Measurements from ENCODE around the gene DNER.

DNER gene

GRCh38 chr2:229370509-229370908, 343.8 kb downstream of the DNER start:
- ChIA-PET CTCF (interaction anchor here (1.3 kb wide), 1 partner anchor 9 kb away, joined by 3 read pairs; no protein-coding TSS in a partner anchor), POLR2A (no interaction called here)
- Histone ChIP-seq H3K27ac (ENCODE audit: insufficient read depth in 1 of 2, low read depth in 1 of 2, low read length in 2 of 2, poor library complexity in 1 of 2, severe bottlenecking in 2 of 2) (no peak overlapping the region), H3K36me3 (ENCODE audit: control insufficient read depth in 4 of 4, insufficient read depth in 4 of 4, low read length in 3 of 4) (no peaks in the 10 kb centered on the region), H3K4me1 (ENCODE audit: control extremely low read depth in 1 of 4, control insufficient read depth in 4 of 4, insufficient read depth in 4 of 4, low read length in 3 of 4) (no peaks in the 10 kb centered on the region), H3K9me3 (ENCODE audit: control extremely low read depth in 1 of 5, control insufficient read depth in 4 of 5, insufficient read depth in 2 of 5, low read depth in 1 of 5, low read length in 4 of 5) (peaks cover 0 to 3% (median 1%) of the 10 kb centered on the region in 5 experiments), H3K27me3 (replicated peaks in 2 of 5; ENCODE audit: control insufficient read depth in 4 of 5, insufficient read depth in 5 of 5, low read length in 4 of 5) (no peaks in the 10 kb centered on the region), H3K4me3 (ENCODE audit: control insufficient read depth in 1 of 7, extremely low read depth in 1 of 7, insufficient read depth in 4 of 7, low read depth in 2 of 7, low read length in 6 of 7) (no peak overlapping the region)
- 95% methylated on average over 3 of the region's 3 CpGs for WGBS (ENCODE audit: insufficient coverage)
- DNase-seq: no peak

DNA sequence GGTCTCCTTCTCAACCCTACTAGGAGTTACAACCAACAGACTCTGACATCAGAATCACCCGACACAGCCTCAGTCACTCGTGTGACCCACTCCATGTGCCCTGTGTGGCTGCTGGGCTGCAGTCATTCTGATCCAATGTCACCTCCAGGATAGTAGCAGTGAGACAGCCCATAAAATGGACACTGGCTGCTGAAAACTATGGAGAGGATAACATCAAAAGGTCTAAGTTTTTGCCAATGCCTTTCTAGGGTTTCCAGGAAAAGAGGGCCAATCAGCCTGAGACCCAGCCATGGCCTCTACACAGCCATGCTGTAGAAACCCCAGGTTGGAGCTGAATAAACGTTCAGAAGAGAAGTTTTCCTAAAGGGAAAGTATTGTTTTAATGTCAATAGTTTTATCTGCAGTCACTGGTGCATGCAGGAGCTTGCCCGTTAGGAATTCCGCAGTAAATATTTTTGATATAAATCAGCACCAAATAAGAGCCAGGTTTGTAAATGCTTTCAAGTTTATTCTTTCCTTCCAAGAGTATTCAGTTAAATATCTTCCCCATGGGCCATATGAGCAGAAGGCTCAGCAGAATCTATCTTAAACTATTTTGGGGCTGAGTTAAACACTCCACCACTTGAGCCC, 351.1 kb downstream of the DNER start:
- CTCF ChIA-PET: no interaction called here
- H3K27ac ChIP-seq (ENCODE audit: insufficient read depth in 1 of 2, low read depth in 1 of 2, low read length in 2 of 2, poor library complexity in 1 of 2, severe bottlenecking in 2 of 2): no peak overlapping the region
- H3K27me3 ChIP-seq (replicated peaks in 2 of 5; ENCODE audit: control insufficient read depth in 4 of 5, insufficient read depth in 5 of 5, low read length in 4 of 5): no peaks in the 10 kb centered on the region
- DNase-seq: no peak
- POLR2A ChIA-PET: no interaction called here
- WGBS (ENCODE audit: insufficient coverage): 92% methylated on average over 4 of the region's 5 CpGs
- no peaks in the 10 kb centered on the region for H3K36me3 ChIP-seq (ENCODE audit: control insufficient read depth in 4 of 4, insufficient read depth in 4 of 4, low read length in 3 of 4)
- H3K4me1 ChIP-seq (ENCODE audit: control extremely low read depth in 1 of 4, control insufficient read depth in 4 of 4, insufficient read depth in 4 of 4, low read length in 3 of 4): no peaks in the 10 kb centered on the region
- H3K4me3 ChIP-seq (ENCODE audit: control insufficient read depth in 1 of 7, extremely low read depth in 1 of 7, insufficient read depth in 4 of 7, low read depth in 2 of 7, low read length in 6 of 7): no peak overlapping the region
- peaks cover 0 to 3% (median 0%) of the 10 kb centered on the region in 5 experiments for H3K9me3 ChIP-seq (ENCODE audit: control extremely low read depth in 1 of 5, control insufficient read depth in 4 of 5, insufficient read depth in 2 of 5, low read depth in 1 of 5, low read length in 4 of 5)

- Histone ChIP-seq H3K27me3 (replicated peaks in 2 of 5; ENCODE audit: control insufficient read depth in 4 of 5, insufficient read depth in 5 of 5, low read length in 4 of 5) (no peaks in the 10 kb centered on the region), H3K4me3 (ENCODE audit: control insufficient read depth in 1 of 7, extremely low read depth in 1 of 7, insufficient read depth in 4 of 7, low read depth in 2 of 7, low read length in 6 of 7) (no peak overlapping the region), H3K4me1 (ENCODE audit: control extremely low read depth in 1 of 4, control insufficient read depth in 4 of 4, insufficient read depth in 4 of 4, low read length in 3 of 4) (no peaks in the 10 kb centered on the region), H3K27ac (ENCODE audit: insufficient read depth in 1 of 2, low read depth in 1 of 2, low read length in 2 of 2, poor library complexity in 1 of 2, severe bottlenecking in 2 of 2) (no peak overlapping the region), H3K9me3 (ENCODE audit: control extremely low read depth in 1 of 5, control insufficient read depth in 4 of 5, insufficient read depth in 2 of 5, low read depth in 1 of 5, low read length in 4 of 5) (peaks cover 0 to 7% (median 0%) of the 10 kb centered on the region in 5 experiments), H3K36me3 (ENCODE audit: control insufficient read depth in 4 of 4, insufficient read depth in 4 of 4, low read length in 3 of 4) (no peaks in the 10 kb centered on the region)
- POLR2A ChIA-PET: no interaction called here
- DNase-seq: no peak
- CTCF ChIA-PET: interaction anchor here (0.6 to 1.4 kb wide), 2 partner anchors 236 to 263 kb away, joined by 3 to 4 read pairs; no protein-coding TSS in a partner anchor
These were observed 363.5 kb downstream of the DNER start for GRCh38 chr2:229350883-229351282.

GRCh38 chr2:229350117-229350805, 364.1 kb downstream of the DNER start:
- no peak overlapping the region for H3K27ac ChIP-seq (ENCODE audit: insufficient read depth in 1 of 2, low read depth in 1 of 2, low read length in 2 of 2, poor library complexity in 1 of 2, severe bottlenecking in 2 of 2)
- POLR2A ChIA-PET: no interaction called here
- peaks cover 0 to 7% (median 0%) of the 10 kb centered on the region in 5 experiments for H3K9me3 ChIP-seq (ENCODE audit: control extremely low read depth in 1 of 5, control insufficient read depth in 4 of 5, insufficient read depth in 2 of 5, low read depth in 1 of 5, low read length in 4 of 5)
- H3K27me3 ChIP-seq (replicated peaks in 2 of 5; ENCODE audit: control insufficient read depth in 4 of 5, insufficient read depth in 5 of 5, low read length in 4 of 5): no peaks in the 10 kb centered on the region
- H3K36me3 ChIP-seq (ENCODE audit: control insufficient read depth in 4 of 4, insufficient read depth in 4 of 4, low read length in 3 of 4): no peaks in the 10 kb centered on the region
- H3K4me1 ChIP-seq (ENCODE audit: control extremely low read depth in 1 of 4, control insufficient read depth in 4 of 4, insufficient read depth in 4 of 4, low read length in 3 of 4): no peaks in the 10 kb centered on the region
- no peak overlapping the region for H3K4me3 ChIP-seq (ENCODE audit: control insufficient read depth in 1 of 7, extremely low read depth in 1 of 7, insufficient read depth in 4 of 7, low read depth in 2 of 7, low read length in 6 of 7)
- CTCF ChIA-PET: interaction anchor here (0.6 to 1.4 kb wide), 2 partner anchors 237 to 263 kb away, joined by 3 to 4 read pairs; no protein-coding TSS in a partner anchor
- no peak for DNase-seq
- 85% methylated on average over 4 of the region's 9 CpGs for WGBS (ENCODE audit: insufficient coverage)

GRCh38 chr2:229348128-229348527, 366.2 kb downstream of the DNER start:
- ChIA-PET CTCF (no interaction called here), POLR2A (no interaction called here)
- no peaks in the 10 kb centered on the region for H3K4me1 ChIP-seq (ENCODE audit: control extremely low read depth in 1 of 4, control insufficient read depth in 4 of 4, insufficient read depth in 4 of 4, low read length in 3 of 4)
- no peak overlapping the region for H3K27ac ChIP-seq (ENCODE audit: insufficient read depth in 1 of 2, low read depth in 1 of 2, low read length in 2 of 2, poor library complexity in 1 of 2, severe bottlenecking in 2 of 2)
- DNase-seq: no peak
- peaks cover 0 to 2% (median 0%) of the 10 kb centered on the region in 5 experiments for H3K27me3 ChIP-seq (replicated peaks in 2 of 5; ENCODE audit: control insufficient read depth in 4 of 5, insufficient read depth in 5 of 5, low read length in 4 of 5)
- peaks cover 0 to 7% (median 0%) of the 10 kb centered on the region in 5 experiments for H3K9me3 ChIP-seq (ENCODE audit: control extremely low read depth in 1 of 5, control insufficient read depth in 4 of 5, insufficient read depth in 2 of 5, low read depth in 1 of 5, low read length in 4 of 5)
- H3K36me3 ChIP-seq (ENCODE audit: control insufficient read depth in 4 of 4, insufficient read depth in 4 of 4, low read length in 3 of 4): no peaks in the 10 kb centered on the region
- H3K4me3 ChIP-seq (ENCODE audit: control insufficient read depth in 1 of 7, extremely low read depth in 1 of 7, insufficient read depth in 4 of 7, low read depth in 2 of 7, low read length in 6 of 7): no peak overlapping the region
- 92% methylated on average over 3 of the region's 3 CpGs for WGBS (ENCODE audit: insufficient coverage)

DNA sequence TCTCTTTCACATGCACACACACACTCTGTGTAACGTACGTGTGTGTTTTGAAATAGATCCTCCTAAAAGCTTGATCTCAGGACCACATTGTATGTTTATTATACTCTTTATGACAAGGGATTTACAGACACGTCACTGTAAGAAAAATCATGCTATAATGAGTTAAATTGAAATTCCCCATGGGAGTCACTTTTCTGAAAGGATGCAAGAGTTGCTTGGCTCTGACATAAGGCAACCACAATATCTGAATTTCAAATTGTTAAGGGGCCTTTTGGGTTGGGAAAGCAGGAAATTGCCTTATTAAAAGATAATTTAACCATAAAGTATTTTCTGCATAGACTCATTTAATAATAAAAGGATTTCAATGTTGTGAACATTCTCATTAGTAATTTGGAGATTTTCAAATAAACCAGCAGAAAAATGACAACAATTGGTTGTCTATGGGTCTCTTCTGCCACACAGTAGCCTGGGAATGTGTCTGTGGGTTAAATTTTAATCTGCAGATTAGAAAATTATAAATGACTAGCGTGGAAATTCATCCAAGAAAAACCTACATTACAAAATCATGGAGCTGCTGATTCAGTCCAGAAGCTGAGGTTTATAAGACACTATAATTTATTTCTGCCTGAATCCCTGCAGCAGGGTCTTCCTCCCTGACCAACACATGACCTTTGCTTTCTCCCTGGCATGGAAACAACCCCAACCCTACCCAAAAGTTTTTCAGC, 367.4 kb downstream of the DNER start:
- Histone ChIP-seq H3K9me3 (ENCODE audit: control extremely low read depth in 1 of 5, control insufficient read depth in 4 of 5, insufficient read depth in 2 of 5, low read depth in 1 of 5, low read length in 4 of 5) (peaks cover 0 to 7% (median 0%) of the 10 kb centered on the region in 5 experiments), H3K27me3 (replicated peaks in 2 of 5; ENCODE audit: control insufficient read depth in 4 of 5, insufficient read depth in 5 of 5, low read length in 4 of 5) (peaks cover 0 to 2% (median 0%) of the 10 kb centered on the region in 5 experiments), H3K4me3 (ENCODE audit: control insufficient read depth in 1 of 7, extremely low read depth in 1 of 7, insufficient read depth in 4 of 7, low read depth in 2 of 7, low read length in 6 of 7) (no peak overlapping the region), H3K4me1 (ENCODE audit: control extremely low read depth in 1 of 4, control insufficient read depth in 4 of 4, insufficient read depth in 4 of 4, low read length in 3 of 4) (no peaks in the 10 kb centered on the region), H3K36me3 (ENCODE audit: control insufficient read depth in 4 of 4, insufficient read depth in 4 of 4, low read length in 3 of 4) (no peaks in the 10 kb centered on the region), H3K27ac (ENCODE audit: insufficient read depth in 1 of 2, low read depth in 1 of 2, low read length in 2 of 2, poor library complexity in 1 of 2, severe bottlenecking in 2 of 2) (no peak overlapping the region)
- POLR2A ChIA-PET: no interaction called here
- DNase-seq: no peak
- CTCF ChIA-PET: no interaction called here
- WGBS (ENCODE audit: insufficient coverage): no CpG with 5 or more reads among the region's 4 CpGs

GRCh38 chr2:229344955-229345354, 369.4 kb downstream of the DNER start:
- Histone ChIP-seq H3K27me3 (replicated peaks in 2 of 5; ENCODE audit: control insufficient read depth in 4 of 5, insufficient read depth in 5 of 5, low read length in 4 of 5) (peaks cover 0 to 2% (median 0%) of the 10 kb centered on the region in 5 experiments), H3K4me1 (ENCODE audit: control extremely low read depth in 1 of 4, control insufficient read depth in 4 of 4, insufficient read depth in 4 of 4, low read length in 3 of 4) (no peaks in the 10 kb centered on the region), H3K9me3 (ENCODE audit: control extremely low read depth in 1 of 5, control insufficient read depth in 4 of 5, insufficient read depth in 2 of 5, low read depth in 1 of 5, low read length in 4 of 5) (peaks cover 0 to 7% (median 0%) of the 10 kb centered on the region in 5 experiments), H3K4me3 (ENCODE audit: control insufficient read depth in 1 of 7, extremely low read depth in 1 of 7, insufficient read depth in 4 of 7, low read depth in 2 of 7, low read length in 6 of 7) (no peak overlapping the region), H3K27ac (ENCODE audit: insufficient read depth in 1 of 2, low read depth in 1 of 2, low read length in 2 of 2, poor library complexity in 1 of 2, severe bottlenecking in 2 of 2) (no peak overlapping the region), H3K36me3 (ENCODE audit: control insufficient read depth in 4 of 4, insufficient read depth in 4 of 4, low read length in 3 of 4) (no peaks in the 10 kb centered on the region)
- ChIA-PET POLR2A (no interaction called here), CTCF (no interaction called here)
- 83% methylated on average over 2 of the region's 4 CpGs for WGBS (ENCODE audit: insufficient coverage)
- DNase-seq: no peak

Data from common myeloid progenitor, CD34-positive (primary cell).